ENCODE measurements around the gene TAS2R60. TPM values are rescaled to one million over a fixed set of nuclear protein-coding genes. Genes with fewer than 3 reads are reported as not detected.
"Not testable (repeated sequence)": the region's sequence is repeated elsewhere in the genome, so short reads cannot be mapped to it uniquely, and the experiment has no call there.

Gene TAS2R60
- total RNA-seq, 1 experiment from 2014 or later, result not detected

DNA sequence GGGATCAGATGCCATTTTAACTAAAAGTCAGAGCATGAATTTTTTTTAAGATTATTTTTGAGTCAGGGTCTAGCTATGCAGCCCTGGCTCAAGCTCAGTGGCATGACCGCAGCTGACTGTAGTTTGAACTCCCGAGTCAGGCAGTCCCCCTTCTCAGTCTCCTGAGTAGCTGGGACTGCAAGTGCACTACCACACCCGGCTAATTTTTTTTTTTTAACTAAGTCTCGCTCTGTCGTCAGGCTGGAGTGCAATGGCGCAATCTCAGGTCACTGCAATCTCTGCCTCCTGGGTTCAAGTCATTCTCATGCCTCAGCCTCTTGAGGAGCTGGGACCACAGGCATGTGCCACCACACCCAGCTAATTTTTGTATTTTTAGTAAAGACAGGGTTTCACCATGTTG is 42.2 kb downstream of the TAS2R60 start:
- Histone ChIP-seq H4K5ac (ENCODE audit: insufficient read length, low read depth, low read length) (no peak overlapping the region), H3K23ac (ENCODE audit: insufficient read length, low read depth, low read length) (no peak overlapping the region), H3K27ac (ENCODE audit: insufficient read length, low read depth, low read length) (no peak overlapping the region), H2BK5ac (ENCODE audit: insufficient read length, low read length) (no peak overlapping the region), H4K20me1 (ENCODE audit: control insufficient read depth, insufficient read depth, insufficient read length) (no peaks in the 10 kb centered on the region), H3K79me1 (ENCODE audit: insufficient read depth, low read depth, low read length, poor library complexity, severe bottlenecking) (no peaks in the 10 kb centered on the region), H3K23me2 (ENCODE audit: insufficient read length, low read depth, low read length, poor library complexity, severe bottlenecking) (no peaks in the 10 kb centered on the region), H2AFZ (ENCODE audit: low read length) (no peak overlapping the region), H3K14ac (ENCODE audit: insufficient read depth, low read length) (no peak overlapping the region), H3K4me1 (ENCODE audit: insufficient read depth, low read length) (no peaks in the 10 kb centered on the region), H4K91ac (ENCODE audit: insufficient read length, low read depth, low read length) (no peak overlapping the region), H3K79me2 (ENCODE audit: insufficient read depth, low read length) (no peaks in the 10 kb centered on the region), H4K8ac (replicated peaks; ENCODE audit: insufficient read length, low read depth, low read length) (no peak overlapping the region), H2BK12ac (ENCODE audit: insufficient read length, low read depth, low read length) (no peak overlapping the region), H2BK120ac (ENCODE audit: low read depth, low read length, poor library complexity, severe bottlenecking) (no peak overlapping the region), H3K9me3 (ENCODE audit: control insufficient read depth, low read depth, low read length) (no peaks in the 10 kb centered on the region), H3K18ac (ENCODE audit: insufficient read length, low read depth, low read length) (no peak overlapping the region), H3K4me2 (ENCODE audit: insufficient read depth, insufficient read length, low read length) (no peak overlapping the region), H2AK5ac (ENCODE audit: insufficient read length, low read length) (no peak overlapping the region), H3K9ac (ENCODE audit: extremely low read depth, insufficient read length, low read length) (no peak overlapping the region), H3K27me3 (ENCODE audit: insufficient read depth, low read length) (no peaks in the 10 kb centered on the region), H2BK20ac (ENCODE audit: low read depth, low read length, poor library complexity, severe bottlenecking) (no peak overlapping the region), H3T11ph (ENCODE audit: low read length) (no peak overlapping the region), H2BK15ac (ENCODE audit: low read depth, low read length) (no peak overlapping the region), H3K4ac (ENCODE audit: low read depth, low read length) (no peak overlapping the region), H3K56ac (ENCODE audit: insufficient read length, low read depth, low read length) (no peak overlapping the region)
- Mint-ChIP-seq H3K36me3 (ENCODE audit: insufficient read depth in 1 of 3, low read depth in 3 of 3) (no peaks in the 10 kb centered on the region), H3K4me1 (no peaks in the 10 kb centered on the region), H3K9me3 (no peaks in the 10 kb centered on the region), H3K27me3 (ENCODE audit: low read depth) (no peaks in the 10 kb centered on the region), H3K27ac (no peak overlapping the region), H3K4me3 (no peak overlapping the region)
- DNase-seq, result no peak
- WGBS (ENCODE audit: extremely low coverage, insufficient read length, low lambda C conversion rate), result no CpG with 5 or more reads among the region's 6 CpGs
- TF ChIP-seq, protein P1, sequence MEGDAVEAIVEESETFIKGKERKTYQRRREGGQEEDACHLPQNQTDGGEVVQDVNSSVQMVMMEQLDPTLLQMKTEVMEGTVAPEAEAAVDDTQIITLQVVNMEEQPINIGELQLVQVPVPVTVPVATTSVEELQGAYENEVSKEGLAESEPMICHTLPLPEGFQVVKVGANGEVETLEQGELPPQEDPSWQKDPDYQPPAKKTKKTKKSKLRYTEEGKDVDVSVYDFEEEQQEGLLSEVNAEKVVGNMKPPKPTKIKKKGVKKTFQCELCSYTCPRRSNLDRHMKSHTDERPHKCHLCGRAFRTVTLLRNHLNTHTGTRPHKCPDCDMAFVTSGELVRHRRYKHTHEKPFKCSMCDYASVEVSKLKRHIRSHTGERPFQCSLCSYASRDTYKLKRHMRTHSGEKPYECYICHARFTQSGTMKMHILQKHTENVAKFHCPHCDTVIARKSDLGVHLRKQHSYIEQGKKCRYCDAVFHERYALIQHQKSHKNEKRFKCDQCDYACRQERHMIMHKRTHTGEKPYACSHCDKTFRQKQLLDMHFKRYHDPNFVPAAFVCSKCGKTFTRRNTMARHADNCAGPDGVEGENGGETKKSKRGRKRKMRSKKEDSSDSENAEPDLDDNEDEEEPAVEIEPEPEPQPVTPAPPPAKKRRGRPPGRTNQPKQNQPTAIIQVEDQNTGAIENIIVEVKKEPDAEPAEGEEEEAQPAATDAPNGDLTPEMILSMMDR (conservative IDR thresholded peaks at IDR 0.05), result no peak

DNA sequence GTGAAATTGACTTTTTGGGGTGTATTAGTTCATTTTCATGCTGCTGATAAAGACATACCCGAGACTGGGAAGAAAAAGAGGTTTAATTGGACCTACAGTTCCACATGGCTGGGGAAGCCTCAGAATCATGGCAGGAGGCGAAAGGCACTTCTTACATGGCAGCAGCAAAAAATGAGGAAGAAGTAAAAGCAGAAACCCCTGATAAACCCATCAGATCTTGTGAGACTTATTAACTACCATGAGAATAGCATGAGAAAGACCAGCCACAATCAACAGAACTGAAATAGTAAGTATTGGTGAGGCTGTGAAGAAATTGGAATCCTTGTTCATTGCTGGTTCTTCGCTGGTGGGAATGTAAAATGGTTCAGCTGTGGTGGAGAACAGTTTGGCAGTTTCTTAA is 43.0 kb downstream of the TAS2R60 start:
- H3K9ac ChIP-seq (ENCODE audit: extremely low read depth, insufficient read length, low read length); H3K14ac ChIP-seq (ENCODE audit: insufficient read depth, low read length); H3K18ac ChIP-seq (ENCODE audit: insufficient read length, low read depth, low read length); H3T11ph ChIP-seq (ENCODE audit: low read length); H3K4me1 ChIP-seq (ENCODE audit: insufficient read depth, low read length); H2AFZ ChIP-seq (ENCODE audit: low read length); DNase-seq; H3K9me3 Mint-ChIP-seq; H3K23me2 ChIP-seq (ENCODE audit: insufficient read length, low read depth, low read length, poor library complexity, severe bottlenecking); H4K5ac ChIP-seq (ENCODE audit: insufficient read length, low read depth, low read length); H3K27ac ChIP-seq (ENCODE audit: insufficient read length, low read depth, low read length); H4K8ac ChIP-seq (replicated peaks; ENCODE audit: insufficient read length, low read depth, low read length); H3K23ac ChIP-seq (ENCODE audit: insufficient read length, low read depth, low read length); H3K27me3 Mint-ChIP-seq (ENCODE audit: low read depth); H2BK12ac ChIP-seq (ENCODE audit: insufficient read length, low read depth, low read length); H4K20me1 ChIP-seq (ENCODE audit: control insufficient read depth, insufficient read depth, insufficient read length); H3K79me2 ChIP-seq (ENCODE audit: insufficient read depth, low read length); H3K27me3 ChIP-seq (ENCODE audit: insufficient read depth, low read length); H3K4me2 ChIP-seq (ENCODE audit: insufficient read depth, insufficient read length, low read length); H3K4ac ChIP-seq (ENCODE audit: low read depth, low read length); H3K9me3 ChIP-seq (ENCODE audit: control insufficient read depth, low read depth, low read length); H3K36me3 Mint-ChIP-seq (ENCODE audit: insufficient read depth in 1 of 3, low read depth in 3 of 3); H4K91ac ChIP-seq (ENCODE audit: insufficient read length, low read depth, low read length); H2BK15ac ChIP-seq (ENCODE audit: low read depth, low read length); H2BK20ac ChIP-seq (ENCODE audit: low read depth, low read length, poor library complexity, severe bottlenecking); H2BK5ac ChIP-seq (ENCODE audit: insufficient read length, low read length); H3K4me1 Mint-ChIP-seq; H2BK120ac ChIP-seq (ENCODE audit: low read depth, low read length, poor library complexity, severe bottlenecking); H3K79me1 ChIP-seq (ENCODE audit: insufficient read depth, low read depth, low read length, poor library complexity, severe bottlenecking); H3K56ac ChIP-seq (ENCODE audit: insufficient read length, low read depth, low read length); H2AK5ac ChIP-seq (ENCODE audit: insufficient read length, low read length); H3K4me3 Mint-ChIP-seq: not testable (repeated sequence)
- WGBS (ENCODE audit: extremely low coverage, insufficient read length, low lambda C conversion rate), result no CpG with 5 or more reads among the region's 3 CpGs
- H3K27ac Mint-ChIP-seq, result peak overlapping the region in 1 of 3 experiments; percentile 20; a peak in 1 of 7 replicates
